ENCODE data around the gene AMN. TPM values are rescaled to one million over a fixed set of nuclear protein-coding genes. Genes with fewer than 3 reads are reported as not detected.
A peak's percentile ranks its signal among the peaks of the same experiment; 100 is the strongest.

AMN gene
- 0.04 TPM for total RNA-seq (2013)
- polyA plus RNA-seq (under 1 TPM in 1 of 3 donors, not detected in 2; 0.09 TPM), polyA minus RNA-seq (0.14 TPM in 1 of 2 replicates, not detected in the other), total RNA-seq (0.12 to 22.6 (median 1.9) reads per million in 11 experiments)

- Mint-ChIP-seq H3K9me3 (peaks cover 0 to 8% (median 0%) of the 10 kb centered on the region in 7 donors), H3K4me1 (peaks cover 6% of the 10 kb centered on the region), H3K27me3 (ENCODE audit: low read depth in 3 of 3) (peaks cover 15 to 39% (median 29%) of the 10 kb centered on the region in 3 donors), H3K4me3 (peak within 1 kb of the TSS in 1 of 2 donors; percentile 72), H3K36me3 (no peaks in the 10 kb centered on the region), H3K27ac (no peak within 1 kb of the TSS)
- Histone ChIP-seq H3K4me3 (replicated peaks in 1 of 3; ENCODE audit: low read depth in 2 of 3, low read length in 3 of 3) (no peak within 1 kb of the TSS), H3K79me2 (ENCODE audit: insufficient read depth, low read length) (no peaks in the 10 kb centered on the region), H3K9ac (ENCODE audit: insufficient read depth, low read length, poor library complexity, severe bottlenecking) (no peak within 1 kb of the TSS), H3K4me1 (ENCODE audit: control insufficient read depth in 1 of 2, insufficient read depth in 2 of 2, low read length in 2 of 2) (peaks cover 1 to 2% of the 10 kb centered on the region in 2 donors), H3K36me3 (replicated peaks in 1 of 2; ENCODE audit: control insufficient read depth in 1 of 2, insufficient read depth in 2 of 2, low read length in 2 of 2) (no peaks in the 10 kb centered on the region), H4K20me1 (ENCODE audit: insufficient read depth, low read length) (peaks cover 7% of the 10 kb centered on the region), H3K4me2 (replicated peaks; ENCODE audit: extremely low read depth, low read length, poor library complexity, severe bottlenecking) (no peak within 1 kb of the TSS), H3K9me3 (replicated peaks in 1 of 2; ENCODE audit: control insufficient read depth in 1 of 2, insufficient read depth in 1 of 2, low read length in 2 of 2) (peaks cover 0 to 13% of the 10 kb centered on the region in 2 donors), H3K27me3 (ENCODE audit: control insufficient read depth in 2 of 2, insufficient read depth in 2 of 2, low read length in 2 of 2) (peaks cover 22 to 67% of the 10 kb centered on the region in 2 donors), H3K27ac (ENCODE audit: low read depth in 1 of 2, low read length in 2 of 2) (no peak within 1 kb of the TSS), H2AFZ (ENCODE audit: insufficient read depth, low read depth, low read length, poor library complexity, severe bottlenecking) (no peak within 1 kb of the TSS)
- 11% methylated on average over 50 of the region's 56 CpGs for WGBS (ENCODE audit: insufficient coverage)
- intact Hi-C loops (cut with micrococcal nuclease): no loop called here
- no peak for TF ChIP-seq CTCF (IDR thresholded peaks at IDR 0.05)
- no peak for DNase-seq
These were observed at the start of gene AMN for GRCh38 chr14:102922490-102923200. AMN (plus strand) TSS chr14:102922663; CDS start chr14:102922689, 26 bp downstream.

DNA sequence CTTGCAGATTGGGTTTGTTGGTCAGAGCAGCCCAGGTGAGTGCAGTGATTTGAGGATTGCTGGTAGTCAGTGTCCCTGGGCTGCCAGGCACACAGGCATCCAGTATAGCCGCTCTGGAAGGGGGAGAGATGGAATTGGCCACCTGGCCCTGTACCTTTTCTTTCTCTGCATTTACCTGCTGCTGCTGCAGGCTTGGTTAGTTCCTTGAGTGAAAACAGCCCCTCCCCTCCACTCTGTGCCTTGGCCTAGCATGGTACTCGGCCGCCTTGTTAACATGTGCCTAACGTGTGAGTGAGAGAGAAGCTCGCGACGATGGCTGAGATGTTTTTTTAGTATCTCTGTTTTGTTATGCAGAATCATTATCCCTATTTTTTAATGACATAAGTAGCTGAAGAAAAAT is 49.3 kb upstream of the AMN start:
- no peaks in the 10 kb centered on the region for H3K9me3 Mint-ChIP-seq
- H3K9ac ChIP-seq (ENCODE audit: insufficient read depth, low read length, poor library complexity, severe bottlenecking): no peak overlapping the region
- H3K4me2 ChIP-seq (replicated peaks; ENCODE audit: extremely low read depth, low read length, poor library complexity, severe bottlenecking): no peak overlapping the region
- H3K4me3 Mint-ChIP-seq: no peak overlapping the region
- peaks cover 3% of the 10 kb centered on the region for H3K79me2 ChIP-seq (ENCODE audit: insufficient read depth, low read length)
- no peaks in the 10 kb centered on the region for H3K27me3 Mint-ChIP-seq (ENCODE audit: low read depth in 3 of 3)
- H3K4me1 ChIP-seq (ENCODE audit: control insufficient read depth in 1 of 2, insufficient read depth in 2 of 2, low read length in 2 of 2): peaks cover 5 to 14% of the 10 kb centered on the region in 2 donors
- no peak overlapping the region for H3K4me3 ChIP-seq (replicated peaks in 1 of 3; ENCODE audit: low read depth in 2 of 3, low read length in 3 of 3)
- peaks cover 58% of the 10 kb centered on the region for H4K20me1 ChIP-seq (ENCODE audit: insufficient read depth, low read length)
- H3K36me3 ChIP-seq (replicated peaks in 1 of 2; ENCODE audit: control insufficient read depth in 1 of 2, insufficient read depth in 2 of 2, low read length in 2 of 2): peaks cover 78 to 83% of the 10 kb centered on the region in 2 donors
- H3K27ac Mint-ChIP-seq: no peak overlapping the region
- no peak for TF ChIP-seq CTCF (IDR thresholded peaks at IDR 0.05)
- no peaks in the 10 kb centered on the region for H3K27me3 ChIP-seq (ENCODE audit: control insufficient read depth in 2 of 2, insufficient read depth in 2 of 2, low read length in 2 of 2)
- no peak overlapping the region for H2AFZ ChIP-seq (ENCODE audit: insufficient read depth, low read depth, low read length, poor library complexity, severe bottlenecking)
- H3K4me1 Mint-ChIP-seq: peaks cover 8% of the 10 kb centered on the region
- H3K27ac ChIP-seq (ENCODE audit: low read depth in 1 of 2, low read length in 2 of 2): no peak overlapping the region
- no peaks in the 10 kb centered on the region for H3K9me3 ChIP-seq (replicated peaks in 1 of 2; ENCODE audit: control insufficient read depth in 1 of 2, insufficient read depth in 1 of 2, low read length in 2 of 2)
- no peak for DNase-seq
- intact Hi-C loops (cut with micrococcal nuclease): no loop called here
- peaks cover 38 to 40% of the 10 kb centered on the region in 2 donors for H3K36me3 Mint-ChIP-seq
- WGBS (ENCODE audit: insufficient coverage): no CpG with 5 or more reads among the region's 7 CpGs

Data from CD14-positive monocyte (primary cell).